ENCODE measurements around the gene TNFAIP3.

- TF ChIP-seq CTCF (conservative IDR thresholded peaks at IDR 0.05) = no peak
- no peak for TF ChIP-seq ZFX (IDR thresholded peaks at IDR 0.05)
Measured at GRCh38 chr6:137836788-137837187, 30.3 kb upstream of the TNFAIP3 start.
